GM18520 (cell line): ENCODE results near the gene CELF5.

Source experiments
- ATAC-seq: cut with Tn5 transposase; IDR thresholded peaks from one replicate; pipeline ENCODE4 v1.9.1; 2021; ENCODE audit not compliant: unreplicated experiment

Gene CELF5

GRCh38 chr19:3236272-3236671 is 11.8 kb downstream of the CELF5 start:
- ATAC-seq = no peak

- ATAC-seq = no peak
Measured at GRCh38 chr19:3238066-3238561, 13.7 kb downstream of the CELF5 start.

GRCh38 chr19:3239367-3239766 is 14.9 kb downstream of the CELF5 start:
- ATAC-seq = no peak

GRCh38 chr19:3243819-3244700 is 19.6 kb downstream of the CELF5 start:
- ATAC-seq = no peak

- no peak for ATAC-seq
Measured at GRCh38 chr19:3245050-3245449, 20.6 kb downstream of the CELF5 start.

- no peak for ATAC-seq
Measured at GRCh38 chr19:3248728-3249326, 24.4 kb downstream of the CELF5 start.

GRCh38 chr19:3249408-3249807 is 24.9 kb downstream of the CELF5 start:
- ATAC-seq = no peak

- no peak for ATAC-seq
Measured at GRCh38 chr19:3250675-3251074, 26.2 kb downstream of the CELF5 start.

GRCh38 chr19:3251229-3251628 is 26.8 kb downstream of the CELF5 start:
- no peak for ATAC-seq

GRCh38 chr19:3252650-3253049 is 28.2 kb downstream of the CELF5 start:
- ATAC-seq = no peak

GRCh38 chr19:3253270-3253669 is 28.8 kb downstream of the CELF5 start:
- ATAC-seq = no peak

GRCh38 chr19:3254520-3254919 is 30.1 kb downstream of the CELF5 start:
- ATAC-seq = no peak

GRCh38 chr19:3257071-3257470 is 32.6 kb downstream of the CELF5 start:
- no peak for ATAC-seq

GRCh38 chr19:3262362-3262761 is 37.9 kb downstream of the CELF5 start:
- no peak for ATAC-seq

GRCh38 chr19:3263866-3264265 is 39.4 kb downstream of the CELF5 start:
- no peak for ATAC-seq

- no peak for ATAC-seq
Measured at GRCh38 chr19:3265432-3265831, 41.0 kb downstream of the CELF5 start.

- ATAC-seq = no peak
Measured at GRCh38 chr19:3266092-3266693, 41.7 kb downstream of the CELF5 start.

GRCh38 chr19:3266792-3267514 is 42.5 kb downstream of the CELF5 start:
- ATAC-seq = no peak

- ATAC-seq = no peak
Measured at GRCh38 chr19:3268326-3268725, 43.9 kb downstream of the CELF5 start.

- no peak for ATAC-seq
Measured at GRCh38 chr19:3268763-3269162, 44.3 kb downstream of the CELF5 start.
